ENCODE results near the gene UGT1A8. TPM values are rescaled to one million over a fixed set of nuclear protein-coding genes. Genes with fewer than 3 reads are reported as not detected.
"Not testable (repeated sequence)": the region's sequence is repeated elsewhere in the genome, so short reads cannot be mapped to it uniquely, and the experiment has no call there.

UGT1A8 gene
- total RNA-seq, 1 donor from 2014 or later: not detected

DNA sequence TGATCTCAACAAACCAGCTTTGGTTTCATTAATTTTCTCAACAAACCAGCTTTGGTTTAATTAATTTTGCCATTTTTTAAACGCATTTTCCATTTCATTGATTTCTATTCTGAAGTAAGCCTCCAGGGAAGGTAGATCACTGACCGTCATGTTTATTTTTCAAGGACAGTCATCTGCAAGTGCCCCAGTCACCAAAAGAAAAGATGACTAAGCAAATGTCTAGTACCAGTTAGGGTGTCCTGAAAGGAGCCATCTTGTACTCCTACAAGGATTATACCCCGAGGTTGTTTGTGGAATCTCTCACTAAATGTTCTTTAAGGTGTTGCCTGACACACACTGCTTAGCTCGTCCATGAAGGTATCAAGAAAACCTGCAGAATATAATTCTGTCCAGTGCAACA, 6.1 kb upstream of the UGT1A8 start:
- Mint-ChIP-seq H3K9me3 (ENCODE audit: unreplicated experiment) (peaks cover 28% of the 10 kb centered on the region), H3K27me3 (ENCODE audit: unreplicated experiment) (peaks cover 32% of the 10 kb centered on the region), H3K4me1 (ENCODE audit: unreplicated experiment) (no peaks in the 10 kb centered on the region), H3K4me3 (ENCODE audit: unreplicated experiment) (no peak overlapping the region), H3K27ac (ENCODE audit: unreplicated experiment) (no peak overlapping the region), H3K36me3 (ENCODE audit: unreplicated experiment) (peaks cover 6% of the 10 kb centered on the region)
- TF ChIP-seq, protein P1, sequence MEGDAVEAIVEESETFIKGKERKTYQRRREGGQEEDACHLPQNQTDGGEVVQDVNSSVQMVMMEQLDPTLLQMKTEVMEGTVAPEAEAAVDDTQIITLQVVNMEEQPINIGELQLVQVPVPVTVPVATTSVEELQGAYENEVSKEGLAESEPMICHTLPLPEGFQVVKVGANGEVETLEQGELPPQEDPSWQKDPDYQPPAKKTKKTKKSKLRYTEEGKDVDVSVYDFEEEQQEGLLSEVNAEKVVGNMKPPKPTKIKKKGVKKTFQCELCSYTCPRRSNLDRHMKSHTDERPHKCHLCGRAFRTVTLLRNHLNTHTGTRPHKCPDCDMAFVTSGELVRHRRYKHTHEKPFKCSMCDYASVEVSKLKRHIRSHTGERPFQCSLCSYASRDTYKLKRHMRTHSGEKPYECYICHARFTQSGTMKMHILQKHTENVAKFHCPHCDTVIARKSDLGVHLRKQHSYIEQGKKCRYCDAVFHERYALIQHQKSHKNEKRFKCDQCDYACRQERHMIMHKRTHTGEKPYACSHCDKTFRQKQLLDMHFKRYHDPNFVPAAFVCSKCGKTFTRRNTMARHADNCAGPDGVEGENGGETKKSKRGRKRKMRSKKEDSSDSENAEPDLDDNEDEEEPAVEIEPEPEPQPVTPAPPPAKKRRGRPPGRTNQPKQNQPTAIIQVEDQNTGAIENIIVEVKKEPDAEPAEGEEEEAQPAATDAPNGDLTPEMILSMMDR (IDR thresholded peaks at IDR 0.05): no peak
- no peak for DNase-seq (ENCODE audit: extremely low spot score, unreplicated experiment)

DNA sequence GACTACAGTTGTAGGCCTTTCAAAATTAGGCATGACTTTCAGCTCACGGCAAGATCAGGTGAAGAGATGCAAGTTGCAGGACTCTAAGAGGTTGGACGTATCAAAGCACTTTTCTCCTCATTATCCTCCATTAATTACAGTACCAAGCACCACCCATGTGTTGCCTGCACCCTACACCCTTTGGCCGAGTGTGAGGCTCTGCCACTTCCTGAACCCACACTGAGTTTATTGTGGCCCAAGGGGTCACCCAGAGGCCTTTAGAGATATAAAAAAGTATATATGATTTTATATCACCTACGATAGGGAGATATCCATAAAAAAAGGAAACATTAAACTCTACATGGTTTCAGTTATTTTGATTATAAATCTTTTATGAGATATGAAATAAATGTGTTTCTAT, 2.8 kb downstream of the UGT1A8 start:
- H3K4me1 Mint-ChIP-seq (ENCODE audit: unreplicated experiment): no peaks in the 10 kb centered on the region
- H3K36me3 Mint-ChIP-seq (ENCODE audit: unreplicated experiment): no peaks in the 10 kb centered on the region
- no peak overlapping the region for H3K4me3 Mint-ChIP-seq (ENCODE audit: unreplicated experiment)
- peaks cover 14% of the 10 kb centered on the region for H3K9me3 Mint-ChIP-seq (ENCODE audit: unreplicated experiment)
- no peak overlapping the region for H3K27ac Mint-ChIP-seq (ENCODE audit: unreplicated experiment)
- no peak for DNase-seq (ENCODE audit: extremely low spot score, unreplicated experiment)
- TF ChIP-seq, protein P1 (IDR thresholded peaks at IDR 0.05): no peak
- peaks cover 62% of the 10 kb centered on the region for H3K27me3 Mint-ChIP-seq (ENCODE audit: unreplicated experiment)

DNA sequence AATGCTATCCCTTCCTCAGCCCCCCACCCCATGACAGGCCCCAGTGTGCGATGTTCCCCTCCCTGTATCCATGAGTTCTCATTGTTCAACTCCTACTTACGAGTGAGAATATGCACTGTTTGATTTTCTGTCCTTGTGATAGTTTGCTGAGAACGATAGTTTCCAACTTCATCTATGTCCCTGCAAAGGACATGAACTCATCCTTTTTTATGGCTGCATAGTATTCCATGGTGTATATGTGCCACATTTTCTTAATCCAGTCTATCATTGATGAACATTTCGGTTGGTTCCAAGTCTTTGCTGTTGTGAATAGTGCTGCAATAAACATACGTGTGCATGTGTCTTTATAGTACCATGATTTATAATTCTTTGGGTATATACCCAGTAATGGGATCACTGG, 4.4 kb downstream of the UGT1A8 start:
- not testable (repeated sequence) for H3K36me3 Mint-ChIP-seq (ENCODE audit: unreplicated experiment); H3K4me1 Mint-ChIP-seq (ENCODE audit: unreplicated experiment); DNase-seq (ENCODE audit: extremely low spot score, unreplicated experiment); H3K27ac Mint-ChIP-seq (ENCODE audit: unreplicated experiment); H3K4me3 Mint-ChIP-seq (ENCODE audit: unreplicated experiment)
- peaks cover 63% of the 10 kb centered on the region for H3K27me3 Mint-ChIP-seq (ENCODE audit: unreplicated experiment)
- H3K9me3 Mint-ChIP-seq (ENCODE audit: unreplicated experiment): peaks cover 12% of the 10 kb centered on the region

DNA sequence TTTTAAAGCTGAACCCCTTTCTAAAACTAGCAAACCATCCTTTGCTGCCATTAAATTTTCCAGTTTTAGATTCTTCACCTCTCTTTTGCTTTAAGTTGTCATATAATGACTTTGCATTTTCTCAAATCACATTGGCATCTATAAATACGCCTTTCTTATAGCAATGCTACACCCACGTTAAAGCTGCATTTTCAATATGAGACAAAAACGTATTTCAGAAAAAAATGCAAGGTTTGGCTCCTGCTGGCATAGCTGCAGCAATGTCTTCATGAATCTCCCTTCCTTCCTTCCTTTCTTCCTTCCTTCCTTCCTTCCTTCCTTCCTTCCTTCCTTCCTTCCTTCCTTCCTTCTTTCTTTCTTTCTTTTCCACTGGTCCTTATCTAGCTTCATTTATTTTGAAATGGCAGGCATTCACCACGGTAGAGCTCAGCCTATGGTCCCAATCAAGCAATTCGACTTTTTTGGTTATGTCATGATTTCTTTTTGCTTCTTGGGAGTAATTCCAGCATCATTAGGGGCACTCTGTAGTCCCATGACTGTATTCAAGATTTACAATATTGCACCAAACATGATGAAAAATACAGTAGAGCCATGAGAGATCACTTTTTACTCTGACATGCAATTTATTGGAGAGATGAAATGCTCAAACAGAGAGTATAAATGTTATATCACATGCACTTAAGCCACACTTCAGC, 10.0 kb downstream of the UGT1A8 start:
- DNase-seq (ENCODE audit: extremely low spot score, unreplicated experiment): no peak
- Mint-ChIP-seq H3K4me3 (ENCODE audit: unreplicated experiment) (no peak overlapping the region), H3K9me3 (ENCODE audit: unreplicated experiment) (peaks cover 25% of the 10 kb centered on the region), H3K27me3 (ENCODE audit: unreplicated experiment) (peaks cover 66% of the 10 kb centered on the region), H3K36me3 (ENCODE audit: unreplicated experiment) (no peaks in the 10 kb centered on the region), H3K4me1 (ENCODE audit: unreplicated experiment) (no peaks in the 10 kb centered on the region), H3K27ac (ENCODE audit: unreplicated experiment) (no peak overlapping the region)
- TF ChIP-seq, protein P1 (IDR thresholded peaks at IDR 0.05): no peak

DNA sequence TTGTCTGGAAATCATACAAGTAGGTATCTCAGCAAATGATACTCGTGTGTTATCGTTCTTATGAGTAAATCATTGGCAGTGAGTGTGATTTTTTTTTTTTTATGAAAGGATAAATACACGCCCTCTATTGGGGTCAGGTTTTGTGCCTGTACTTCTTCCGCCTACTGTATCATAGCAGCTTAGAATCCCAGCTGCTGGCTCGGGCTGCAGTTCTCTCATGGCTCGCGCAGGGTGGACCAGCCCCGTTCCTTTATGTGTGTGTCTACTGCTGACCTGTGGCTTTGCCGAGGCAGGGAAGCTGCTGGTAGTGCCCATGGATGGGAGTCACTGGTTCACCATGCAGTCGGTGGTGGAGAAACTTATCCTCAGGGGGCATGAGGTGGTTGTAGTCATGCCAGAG, 18.9 kb downstream of the UGT1A8 start, which contains the start of gene UGT1A10:
TSS of gene UGT1A10 (plus strand) at position 143 of the 400 bp plus-strand sequence. CDS start at position 218, 75 bp downstream.
- DNase-seq (ENCODE audit: extremely low spot score, unreplicated experiment); H3K36me3 Mint-ChIP-seq (ENCODE audit: unreplicated experiment); H3K4me3 Mint-ChIP-seq (ENCODE audit: unreplicated experiment); H3K4me1 Mint-ChIP-seq (ENCODE audit: unreplicated experiment); H3K27ac Mint-ChIP-seq (ENCODE audit: unreplicated experiment): not testable (repeated sequence)
- H3K9me3 Mint-ChIP-seq (ENCODE audit: unreplicated experiment): peaks cover 12% of the 10 kb centered on the region
- peaks cover 66% of the 10 kb centered on the region for H3K27me3 Mint-ChIP-seq (ENCODE audit: unreplicated experiment)

DNA sequence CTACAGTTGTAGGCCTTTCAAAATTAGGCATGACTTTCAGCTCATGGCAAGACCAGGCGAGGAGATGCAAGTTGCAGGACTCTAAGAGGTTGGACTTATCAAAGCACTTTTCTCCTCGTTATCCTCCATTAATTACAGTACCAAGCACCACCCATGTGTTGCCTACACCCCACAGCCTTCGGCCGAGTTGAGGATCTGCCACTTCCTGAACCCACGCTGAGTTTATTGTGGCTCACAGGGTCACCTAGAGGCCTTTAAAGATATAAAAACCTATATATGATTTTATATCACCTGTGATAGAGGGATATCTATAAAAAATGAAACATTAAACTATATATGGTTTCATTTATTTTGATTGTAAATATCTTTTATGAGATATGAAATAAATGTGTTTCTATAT, 21.4 kb downstream of the UGT1A8 start:
- H3K27me3 Mint-ChIP-seq (ENCODE audit: unreplicated experiment): peaks cover 56% of the 10 kb centered on the region
- TF ChIP-seq, protein P1 (IDR thresholded peaks at IDR 0.05): no peak
- DNase-seq (ENCODE audit: extremely low spot score, unreplicated experiment): no peak
- H3K9me3 Mint-ChIP-seq (ENCODE audit: unreplicated experiment): peaks cover 8% of the 10 kb centered on the region
- no peaks in the 10 kb centered on the region for H3K36me3 Mint-ChIP-seq (ENCODE audit: unreplicated experiment)
- no peak overlapping the region for H3K27ac Mint-ChIP-seq (ENCODE audit: unreplicated experiment)
- no peak overlapping the region for H3K4me3 Mint-ChIP-seq (ENCODE audit: unreplicated experiment)
- H3K4me1 Mint-ChIP-seq (ENCODE audit: unreplicated experiment): no peaks in the 10 kb centered on the region
